ENCODE data around the gene KCTD12. TPM values are rescaled to one million over a fixed set of nuclear protein-coding genes. Genes with fewer than 3 reads are reported as not detected.

Gene KCTD12
- total RNA-seq (ENCODE audit: low replicate concordance), result 59.3 and 154 TPM in 2 replicates
- long read RNA-seq, full-length matches to known transcripts, result 21 of 21 reads
- long read RNA-seq, partial matches to known transcripts, result 0 of 21 reads
- long read RNA-seq, other reads (novel, unspliced or antisense), result 0 of 21 reads

- peak; percentile 59 for TF ChIP-seq CTCF (conservative IDR thresholded peaks at IDR 0.05)
- H3K27me3 Mint-ChIP-seq, result peaks cover 55% of the 10 kb centered on the region
- DNase-seq (ENCODE audit: extremely low spot score, unreplicated experiment), result peak; percentile 89
- peak within 1 kb of the TSS; percentile 81 for H3K27ac Mint-ChIP-seq
- no peaks in the 10 kb centered on the region for H3K9me3 Mint-ChIP-seq
- peaks cover 18% of the 10 kb centered on the region for H3K4me1 Mint-ChIP-seq (ENCODE audit: unreplicated experiment)
- peaks cover 14% of the 10 kb centered on the region for H3K36me3 Mint-ChIP-seq
- peak within 1 kb of the TSS; percentile 95 for H3K4me3 Mint-ChIP-seq
These were observed at the start of gene KCTD12 for GRCh38 chr13:76886292-76887075. TSS of gene KCTD12 (minus strand) at chr13:76886405. CDS start at chr13:76886148, 257 bp downstream.

GRCh38 chr13:76934671-76935070 lies 48.5 kb upstream of the KCTD12 start:
- no peak for TF ChIP-seq CTCF (conservative IDR thresholded peaks at IDR 0.05)
- no peak overlapping the region for H3K27ac Mint-ChIP-seq

GRCh38 chr13:76932076-76932475 lies 45.9 kb upstream of the KCTD12 start:
- H3K36me3 Mint-ChIP-seq, result no peaks in the 10 kb centered on the region
- H3K9me3 Mint-ChIP-seq, result peaks cover 12% of the 10 kb centered on the region

More at GRCh38 chr13:76934671-76935070, 48.5 kb upstream of the KCTD12 start:
- Mint-ChIP-seq H3K27me3 (no peaks in the 10 kb centered on the region), H3K4me3 (no peak overlapping the region), H3K36me3 (no peaks in the 10 kb centered on the region), H3K4me1 (ENCODE audit: unreplicated experiment) (peaks cover 7% of the 10 kb centered on the region), H3K9me3 (peaks cover 12% of the 10 kb centered on the region)
- DNase-seq (ENCODE audit: extremely low spot score, unreplicated experiment), result no peak

GRCh38 chr13:76929851-76930374 lies 43.7 kb upstream of the KCTD12 start:
- Mint-ChIP-seq H3K27ac (no peak overlapping the region), H3K4me1 (ENCODE audit: unreplicated experiment) (peaks cover 7% of the 10 kb centered on the region), H3K27me3 (peaks cover 8% of the 10 kb centered on the region), H3K4me3 (no peak overlapping the region), H3K36me3 (no peaks in the 10 kb centered on the region), H3K9me3 (peaks cover 9% of the 10 kb centered on the region)
- no peak for DNase-seq (ENCODE audit: extremely low spot score, unreplicated experiment)
- TF ChIP-seq CTCF (conservative IDR thresholded peaks at IDR 0.05), result no peak

More at GRCh38 chr13:76932076-76932475, 45.9 kb upstream of the KCTD12 start:
- peaks cover 5% of the 10 kb centered on the region for H3K27me3 Mint-ChIP-seq
- no peak for TF ChIP-seq CTCF (conservative IDR thresholded peaks at IDR 0.05)
- no peak for DNase-seq (ENCODE audit: extremely low spot score, unreplicated experiment)
- peaks cover 7% of the 10 kb centered on the region for H3K4me1 Mint-ChIP-seq (ENCODE audit: unreplicated experiment)
- H3K27ac Mint-ChIP-seq, result no peak overlapping the region
- H3K4me3 Mint-ChIP-seq, result no peak overlapping the region

GRCh38 chr13:76929320-76929719 lies 43.1 kb upstream of the KCTD12 start:
- H3K4me3 Mint-ChIP-seq, result no peak overlapping the region
- H3K4me1 Mint-ChIP-seq (ENCODE audit: unreplicated experiment), result peaks cover 7% of the 10 kb centered on the region
- DNase-seq (ENCODE audit: extremely low spot score, unreplicated experiment), result no peak
- TF ChIP-seq CTCF (conservative IDR thresholded peaks at IDR 0.05), result no peak
- peaks cover 8% of the 10 kb centered on the region for H3K27me3 Mint-ChIP-seq
- no peak overlapping the region for H3K27ac Mint-ChIP-seq
- H3K36me3 Mint-ChIP-seq, result no peaks in the 10 kb centered on the region
- H3K9me3 Mint-ChIP-seq, result peaks cover 10% of the 10 kb centered on the region

Measured in type B pancreatic cell (in vitro differentiated cells).